ENCODE data around the gene LRP5.

LRP5 gene

GRCh38 chr11:68373815-68374501 lies 61.6 kb downstream of the LRP5 start:
- Histone ChIP-seq H2AFZ (ENCODE audit: low read length) (no peak overlapping the region), H3K9me3 (ENCODE audit: insufficient read depth, low read depth, low read length) (no peaks in the 10 kb centered on the region), H3K9ac (ENCODE audit: low read depth, low read length, poor library complexity, severe bottlenecking) (no peak overlapping the region), H3K4me3 (ENCODE audit: low read length, poor library complexity, severe bottlenecking) (no peak overlapping the region), H4K20me1 (ENCODE audit: insufficient read depth, low read length, poor library complexity, severe bottlenecking) (peaks cover 2% of the 10 kb centered on the region), H3K4me1 (ENCODE audit: insufficient read depth, low read length, poor library complexity, severe bottlenecking) (peaks cover 4% of the 10 kb centered on the region), H3K9me2 (replicated peaks; ENCODE audit: low read depth, low read length) (no peaks in the 10 kb centered on the region), H3K79me2 (ENCODE audit: insufficient read depth, low read length) (no peaks in the 10 kb centered on the region), H3K27me3 (ENCODE audit: insufficient read depth, low read length, poor library complexity, severe bottlenecking) (no peaks in the 10 kb centered on the region), H3K36me3 (ENCODE audit: insufficient read depth, low read length) (peaks cover 10% of the 10 kb centered on the region; the same call in 1 of the 2 replicates), H3K4me2 (ENCODE audit: low read depth, low read length, poor library complexity, severe bottlenecking) (no peak overlapping the region), H3F3A (ENCODE audit: low read depth) (no peaks in the 10 kb centered on the region)
- TF ChIP-seq, protein P1, sequence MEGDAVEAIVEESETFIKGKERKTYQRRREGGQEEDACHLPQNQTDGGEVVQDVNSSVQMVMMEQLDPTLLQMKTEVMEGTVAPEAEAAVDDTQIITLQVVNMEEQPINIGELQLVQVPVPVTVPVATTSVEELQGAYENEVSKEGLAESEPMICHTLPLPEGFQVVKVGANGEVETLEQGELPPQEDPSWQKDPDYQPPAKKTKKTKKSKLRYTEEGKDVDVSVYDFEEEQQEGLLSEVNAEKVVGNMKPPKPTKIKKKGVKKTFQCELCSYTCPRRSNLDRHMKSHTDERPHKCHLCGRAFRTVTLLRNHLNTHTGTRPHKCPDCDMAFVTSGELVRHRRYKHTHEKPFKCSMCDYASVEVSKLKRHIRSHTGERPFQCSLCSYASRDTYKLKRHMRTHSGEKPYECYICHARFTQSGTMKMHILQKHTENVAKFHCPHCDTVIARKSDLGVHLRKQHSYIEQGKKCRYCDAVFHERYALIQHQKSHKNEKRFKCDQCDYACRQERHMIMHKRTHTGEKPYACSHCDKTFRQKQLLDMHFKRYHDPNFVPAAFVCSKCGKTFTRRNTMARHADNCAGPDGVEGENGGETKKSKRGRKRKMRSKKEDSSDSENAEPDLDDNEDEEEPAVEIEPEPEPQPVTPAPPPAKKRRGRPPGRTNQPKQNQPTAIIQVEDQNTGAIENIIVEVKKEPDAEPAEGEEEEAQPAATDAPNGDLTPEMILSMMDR (conservative IDR thresholded peaks at IDR 0.05; ENCODE audit: low read length), result no peak
- no peak for TF ChIP-seq EZH2phosphoT487 (IDR thresholded peaks at IDR 0.05; ENCODE audit: borderline replicate concordance)

DNA sequence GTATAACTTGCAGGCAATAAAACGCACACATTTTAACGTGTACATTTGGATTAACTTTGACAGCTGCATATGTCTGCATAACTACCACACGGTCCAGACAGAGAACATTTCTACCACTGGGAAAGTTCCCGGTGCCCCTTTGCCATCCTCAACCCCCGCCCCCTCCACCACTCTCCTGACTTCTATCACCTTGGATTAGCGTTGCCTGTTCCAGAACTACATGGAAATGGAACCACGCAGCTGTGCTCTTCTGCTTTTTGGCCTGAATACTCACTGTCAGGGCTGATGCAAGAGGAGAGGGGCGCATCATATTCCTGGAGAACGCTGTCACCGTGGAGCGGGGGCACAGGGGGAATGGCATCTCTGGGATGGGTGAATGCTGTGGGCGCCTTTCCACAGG lies 62.1 kb downstream of the LRP5 start:
- H3K9ac ChIP-seq (ENCODE audit: low read depth, low read length, poor library complexity, severe bottlenecking), result no peak overlapping the region

DNA sequence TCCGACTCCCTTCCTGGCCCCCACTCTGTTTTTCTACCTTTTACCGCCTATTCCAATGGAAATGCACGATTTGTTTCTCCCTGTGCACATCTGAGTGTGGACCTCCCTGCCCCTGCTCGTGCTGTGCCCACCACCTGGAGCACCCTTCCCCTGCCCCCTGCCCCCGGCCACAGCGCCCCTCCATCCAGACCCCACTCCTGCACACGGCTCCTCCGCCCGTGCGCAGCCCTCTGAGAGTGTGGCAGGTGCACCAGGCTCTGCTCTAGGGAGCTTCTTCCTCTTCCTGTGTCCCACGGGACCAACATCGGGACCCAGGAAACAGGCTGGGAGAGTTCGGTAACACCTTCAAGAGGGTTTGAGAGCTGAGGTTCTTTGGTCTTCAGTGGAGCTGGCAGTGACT lies 62.9 kb downstream of the LRP5 start:
- Histone ChIP-seq H3K36me3 (ENCODE audit: insufficient read depth, low read length) (peaks cover 12% of the 10 kb centered on the region; the same call in 1 of the 2 replicates), H3K79me2 (ENCODE audit: insufficient read depth, low read length) (no peaks in the 10 kb centered on the region), H3K4me2 (ENCODE audit: low read depth, low read length, poor library complexity, severe bottlenecking) (no peak overlapping the region), H3K4me1 (ENCODE audit: insufficient read depth, low read length, poor library complexity, severe bottlenecking) (peaks cover 4% of the 10 kb centered on the region), H3F3A (ENCODE audit: low read depth) (no peaks in the 10 kb centered on the region), H3K4me3 (ENCODE audit: low read length, poor library complexity, severe bottlenecking) (no peak overlapping the region), H3K9ac (ENCODE audit: low read depth, low read length, poor library complexity, severe bottlenecking) (no peak overlapping the region), H3K9me2 (replicated peaks; ENCODE audit: low read depth, low read length) (no peaks in the 10 kb centered on the region), H4K20me1 (ENCODE audit: insufficient read depth, low read length, poor library complexity, severe bottlenecking) (peaks cover 2% of the 10 kb centered on the region), H3K27me3 (ENCODE audit: insufficient read depth, low read length, poor library complexity, severe bottlenecking) (no peaks in the 10 kb centered on the region), H3K9me3 (ENCODE audit: insufficient read depth, low read depth, low read length) (no peaks in the 10 kb centered on the region), H2AFZ (ENCODE audit: low read length) (no peak overlapping the region)
- TF ChIP-seq, protein P1 (conservative IDR thresholded peaks at IDR 0.05; ENCODE audit: low read length), result no peak
- no peak for TF ChIP-seq EZH2phosphoT487 (IDR thresholded peaks at IDR 0.05; ENCODE audit: borderline replicate concordance)

More for the DNA sequence above, 62.1 kb downstream of the LRP5 start:
- Histone ChIP-seq H3K4me3 (ENCODE audit: low read length, poor library complexity, severe bottlenecking) (no peak overlapping the region), H3K4me1 (ENCODE audit: insufficient read depth, low read length, poor library complexity, severe bottlenecking) (peaks cover 4% of the 10 kb centered on the region), H3K4me2 (ENCODE audit: low read depth, low read length, poor library complexity, severe bottlenecking) (no peak overlapping the region), H3K9me3 (ENCODE audit: insufficient read depth, low read depth, low read length) (no peaks in the 10 kb centered on the region), H3K36me3 (ENCODE audit: insufficient read depth, low read length) (peaks cover 7% of the 10 kb centered on the region; the same call in 1 of the 2 replicates), H3K79me2 (ENCODE audit: insufficient read depth, low read length) (no peaks in the 10 kb centered on the region), H2AFZ (ENCODE audit: low read length) (no peak overlapping the region), H3F3A (ENCODE audit: low read depth) (no peaks in the 10 kb centered on the region), H3K27me3 (ENCODE audit: insufficient read depth, low read length, poor library complexity, severe bottlenecking) (no peaks in the 10 kb centered on the region), H4K20me1 (ENCODE audit: insufficient read depth, low read length, poor library complexity, severe bottlenecking) (peaks cover 2% of the 10 kb centered on the region), H3K9me2 (replicated peaks; ENCODE audit: low read depth, low read length) (no peaks in the 10 kb centered on the region)
- no peak for TF ChIP-seq EZH2phosphoT487 (IDR thresholded peaks at IDR 0.05; ENCODE audit: borderline replicate concordance)
- TF ChIP-seq, protein P1 (conservative IDR thresholded peaks at IDR 0.05; ENCODE audit: low read length), result no peak

Measured in Loucy (cell line).